Mammary epithelial cell (primary cell): ENCODE results near the gene PSMB10.

Source experiments
- EZH2 ChIP-seq: IDR thresholded peaks from 2 replicates; pipeline ENCODE4 v1.6.1; 2012; ENCODE audit warnings: low read length, inconsistent platforms, borderline replicate concordance
- TF ChIP-seq, protein P1 (sequence below), 2 donors: IDR thresholded peaks in 1 of 2; conservative IDR thresholded peaks in 1 of 2; 2 replicates each; pipeline ENCODE4 v1.5.1; 2011 to 2012; ENCODE audit warnings: inconsistent platforms in 2 of 2, low read length in 2 of 2, mild to moderate bottlenecking in 2 of 2, control low read depth in 1 of 2, low read depth in 1 of 2; ENCODE audit not compliant: insufficient read depth in 1 of 2; ENCODE audit errors: extremely low read depth in 1 of 2

DNA sequence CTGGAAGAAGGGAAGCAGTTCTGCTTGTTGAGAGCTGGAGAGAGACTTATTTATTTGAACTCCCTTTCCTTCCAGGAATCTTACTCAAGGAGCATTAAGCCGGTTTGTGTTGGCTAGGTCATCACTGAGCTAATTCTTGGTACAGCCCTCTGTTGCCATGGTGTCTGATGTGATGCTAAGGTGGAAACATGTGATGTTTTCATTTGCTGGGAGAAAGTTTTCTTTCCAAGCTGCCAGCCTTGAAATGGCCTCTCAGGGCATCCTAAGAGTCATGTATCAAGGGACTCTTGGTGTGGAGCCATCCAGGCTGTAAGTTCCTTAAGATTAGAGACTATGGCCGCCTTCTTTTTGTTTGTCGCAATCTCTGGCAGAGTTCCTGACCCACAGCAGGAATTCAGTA lies 39.4 kb downstream of the PSMB10 start:
- TF ChIP-seq, protein P1, sequence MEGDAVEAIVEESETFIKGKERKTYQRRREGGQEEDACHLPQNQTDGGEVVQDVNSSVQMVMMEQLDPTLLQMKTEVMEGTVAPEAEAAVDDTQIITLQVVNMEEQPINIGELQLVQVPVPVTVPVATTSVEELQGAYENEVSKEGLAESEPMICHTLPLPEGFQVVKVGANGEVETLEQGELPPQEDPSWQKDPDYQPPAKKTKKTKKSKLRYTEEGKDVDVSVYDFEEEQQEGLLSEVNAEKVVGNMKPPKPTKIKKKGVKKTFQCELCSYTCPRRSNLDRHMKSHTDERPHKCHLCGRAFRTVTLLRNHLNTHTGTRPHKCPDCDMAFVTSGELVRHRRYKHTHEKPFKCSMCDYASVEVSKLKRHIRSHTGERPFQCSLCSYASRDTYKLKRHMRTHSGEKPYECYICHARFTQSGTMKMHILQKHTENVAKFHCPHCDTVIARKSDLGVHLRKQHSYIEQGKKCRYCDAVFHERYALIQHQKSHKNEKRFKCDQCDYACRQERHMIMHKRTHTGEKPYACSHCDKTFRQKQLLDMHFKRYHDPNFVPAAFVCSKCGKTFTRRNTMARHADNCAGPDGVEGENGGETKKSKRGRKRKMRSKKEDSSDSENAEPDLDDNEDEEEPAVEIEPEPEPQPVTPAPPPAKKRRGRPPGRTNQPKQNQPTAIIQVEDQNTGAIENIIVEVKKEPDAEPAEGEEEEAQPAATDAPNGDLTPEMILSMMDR (conservative IDR thresholded peaks at IDR 0.05 in 1 of 2, IDR thresholded peaks at IDR 0.05 in 1 of 2; ENCODE audit: extremely low read depth in 1 of 2, insufficient read depth in 1 of 2, low read depth in 1 of 2, low read length in 2 of 2), result no peak
- no peak for TF ChIP-seq EZH2
